GM06990 (cell line): Measurements from ENCODE around the gene YTHDC2.

Experiments
- DNase-seq: peaks from one replicate; pipeline ENCODE4 v3.0.0-alpha.2; 2011; ENCODE audit not compliant: insufficient read length; ENCODE audit errors: extremely low read depth
- H3K27me3 ChIP-seq: replicated peaks from 2 replicates; pipeline ENCODE4 v1.6.0; 2011; ENCODE audit warnings: low read length; ENCODE audit not compliant: control insufficient read depth, insufficient read depth
- H3K36me3 ChIP-seq: 2 replicates; pipeline ENCODE4 v1.5.1; 2011; ENCODE audit warnings: low read length; ENCODE audit not compliant: control insufficient read depth, insufficient read depth
- H3K4me3 ChIP-seq: replicated peaks from 2 replicates; pipeline ENCODE4 v1.5.1; 2011; ENCODE audit warnings: low read depth, mild to moderate bottlenecking, control low read depth, low read length
- CTCF ChIP-seq: IDR thresholded peaks from 2 replicates; pipeline ENCODE4 v1.5.1; 2011; ENCODE audit warnings: low read length, control low read depth, mild to moderate bottlenecking, inconsistent platforms; ENCODE audit not compliant: insufficient read depth, poor library complexity, severe bottlenecking

YTHDC2 gene

GRCh38 chr5:113531481-113532159 lies 18.1 kb downstream of the YTHDC2 start:
- no peak for TF ChIP-seq CTCF
- no peaks in the 10 kb centered on the region for H3K27me3 ChIP-seq
- DNase-seq, result no peak
- no peak overlapping the region for H3K4me3 ChIP-seq
- no peaks in the 10 kb centered on the region; the same call in 1 of the 2 replicates for H3K36me3 ChIP-seq

GRCh38 chr5:113538313-113538712 lies 24.8 kb downstream of the YTHDC2 start:
- TF ChIP-seq CTCF, result no peak
- H3K27me3 ChIP-seq, result no peaks in the 10 kb centered on the region
- DNase-seq, result no peak
- peaks cover 2% of the 10 kb centered on the region; the same call in 1 of the 2 replicates for H3K36me3 ChIP-seq
- no peak overlapping the region for H3K4me3 ChIP-seq

- Histone ChIP-seq H3K27me3 (no peaks in the 10 kb centered on the region), H3K4me3 (no peak overlapping the region), H3K36me3 (peaks cover 2% of the 10 kb centered on the region; the same call in 1 of the 2 replicates)
- DNase-seq, result no peak
- TF ChIP-seq CTCF, result no peak
Observed at GRCh38 chr5:113546703-113547183, 33.2 kb downstream of the YTHDC2 start.

GRCh38 chr5:113548396-113548795 lies 34.9 kb downstream of the YTHDC2 start:
- no peaks in the 10 kb centered on the region for H3K27me3 ChIP-seq
- DNase-seq, result no peak
- no peak for TF ChIP-seq CTCF
- no peak overlapping the region for H3K4me3 ChIP-seq
- H3K36me3 ChIP-seq, result peaks cover 2% of the 10 kb centered on the region; the same call in 1 of the 2 replicates

GRCh38 chr5:113552137-113552536 lies 38.6 kb downstream of the YTHDC2 start:
- H3K4me3 ChIP-seq, result no peak overlapping the region
- no peaks in the 10 kb centered on the region for H3K36me3 ChIP-seq
- DNase-seq, result no peak
- no peak for TF ChIP-seq CTCF
- no peaks in the 10 kb centered on the region for H3K27me3 ChIP-seq
